ENCODE measurements around the gene STX2. TPM values are rescaled to one million over a fixed set of nuclear protein-coding genes. Genes with fewer than 3 reads are reported as not detected.

Gene STX2
- total RNA-seq, 4 donors from 2014 or later = 30.6 to 37.6 (median 33.5) TPM

DNA sequence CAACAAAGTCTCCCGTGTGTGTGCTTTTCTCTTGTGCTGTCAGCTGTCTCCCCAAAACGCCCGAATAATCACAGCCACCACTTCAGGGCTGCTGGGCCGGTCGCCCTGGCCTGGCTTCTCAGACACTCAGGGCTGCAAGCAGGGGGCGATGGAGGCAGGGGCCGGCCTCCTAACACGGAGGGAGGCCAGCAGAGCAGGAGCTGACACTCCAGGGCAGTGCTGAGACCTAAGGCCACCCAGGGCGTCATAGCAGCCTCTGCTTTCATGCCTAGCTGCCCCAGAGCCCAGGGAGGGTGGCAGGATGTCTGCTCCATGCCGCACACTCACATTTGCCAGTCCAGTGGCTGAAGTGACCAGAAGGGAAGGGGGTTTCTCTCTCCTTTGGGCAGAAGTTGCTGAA lies 25.6 kb downstream of the STX2 start:
- ATAC-seq (ENCODE audit: low FRiP score) (no peak), DNase-seq (ENCODE audit: low spot score) (no peak)
- TF ChIP-seq, protein P1, sequence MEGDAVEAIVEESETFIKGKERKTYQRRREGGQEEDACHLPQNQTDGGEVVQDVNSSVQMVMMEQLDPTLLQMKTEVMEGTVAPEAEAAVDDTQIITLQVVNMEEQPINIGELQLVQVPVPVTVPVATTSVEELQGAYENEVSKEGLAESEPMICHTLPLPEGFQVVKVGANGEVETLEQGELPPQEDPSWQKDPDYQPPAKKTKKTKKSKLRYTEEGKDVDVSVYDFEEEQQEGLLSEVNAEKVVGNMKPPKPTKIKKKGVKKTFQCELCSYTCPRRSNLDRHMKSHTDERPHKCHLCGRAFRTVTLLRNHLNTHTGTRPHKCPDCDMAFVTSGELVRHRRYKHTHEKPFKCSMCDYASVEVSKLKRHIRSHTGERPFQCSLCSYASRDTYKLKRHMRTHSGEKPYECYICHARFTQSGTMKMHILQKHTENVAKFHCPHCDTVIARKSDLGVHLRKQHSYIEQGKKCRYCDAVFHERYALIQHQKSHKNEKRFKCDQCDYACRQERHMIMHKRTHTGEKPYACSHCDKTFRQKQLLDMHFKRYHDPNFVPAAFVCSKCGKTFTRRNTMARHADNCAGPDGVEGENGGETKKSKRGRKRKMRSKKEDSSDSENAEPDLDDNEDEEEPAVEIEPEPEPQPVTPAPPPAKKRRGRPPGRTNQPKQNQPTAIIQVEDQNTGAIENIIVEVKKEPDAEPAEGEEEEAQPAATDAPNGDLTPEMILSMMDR (IDR thresholded peaks at IDR 0.05) = no peak

- ATAC-seq (ENCODE audit: low FRiP score) = no peak
- TF ChIP-seq, protein P1 (IDR thresholded peaks at IDR 0.05) = no peak
- no peak for DNase-seq (ENCODE audit: low spot score)
Measured at GRCh38 chr12:130809791-130810190, 29.3 kb downstream of the STX2 start.

DNA sequence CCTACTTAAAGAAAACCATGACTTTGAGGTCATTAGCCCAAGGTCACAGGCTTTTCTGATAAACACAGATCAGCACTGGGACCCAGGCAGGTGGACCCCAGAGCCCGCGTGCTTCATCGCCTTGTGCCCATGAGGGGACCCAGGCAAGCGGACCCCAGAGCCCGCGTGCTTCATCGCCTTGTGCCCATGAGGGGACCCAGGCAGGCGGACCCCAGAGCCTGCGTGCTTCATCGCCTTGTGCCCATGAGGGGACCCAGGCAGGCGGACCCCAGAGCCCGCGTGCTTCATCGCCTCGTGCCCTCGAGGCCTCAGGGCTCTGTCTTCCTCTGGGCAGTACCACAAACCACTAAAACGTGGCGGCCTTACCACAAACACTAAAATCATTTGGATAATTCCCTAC lies 31.7 kb downstream of the STX2 start:
- DNase-seq (ENCODE audit: low spot score) (no peak), ATAC-seq (ENCODE audit: low FRiP score) (no peak)
- TF ChIP-seq, protein P1 (IDR thresholded peaks at IDR 0.05) = no peak

DNA sequence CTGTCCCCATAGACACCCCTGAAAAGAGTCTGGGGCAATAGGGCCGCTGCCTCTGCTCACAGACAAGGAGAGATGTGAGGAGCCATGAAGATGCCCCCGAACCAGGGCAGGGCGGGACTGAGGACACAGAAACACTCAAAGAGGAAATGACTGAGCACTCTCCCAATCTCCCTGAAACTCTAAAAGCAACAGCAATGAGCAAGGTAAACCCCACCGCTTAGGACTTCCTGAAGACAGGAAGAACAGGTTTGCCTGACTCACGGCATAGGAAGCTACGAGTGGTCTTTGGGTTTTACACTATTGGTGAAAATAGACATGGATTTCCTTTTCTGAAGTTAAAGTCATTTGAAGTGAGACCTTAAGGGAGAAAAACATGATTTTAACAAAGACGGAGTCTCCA lies 32.5 kb downstream of the STX2 start:
- TF ChIP-seq, protein P1 (IDR thresholded peaks at IDR 0.05) = no peak
- no peak for DNase-seq (ENCODE audit: low spot score)
- ATAC-seq (ENCODE audit: low FRiP score) = no peak

GRCh38 chr12:130805635-130806034 lies 33.4 kb downstream of the STX2 start:
- TF ChIP-seq, protein P1 (IDR thresholded peaks at IDR 0.05) = no peak
- no peak for DNase-seq (ENCODE audit: low spot score)
- no peak for ATAC-seq (ENCODE audit: low FRiP score)

GRCh38 chr12:130804216-130804615 lies 34.8 kb downstream of the STX2 start:
- TF ChIP-seq, protein P1 (IDR thresholded peaks at IDR 0.05) = no peak
- DNase-seq (ENCODE audit: low spot score) (no peak), ATAC-seq (ENCODE audit: low FRiP score) (no peak)

GRCh38 chr12:130803702-130804101 lies 35.3 kb downstream of the STX2 start:
- TF ChIP-seq, protein P1 (IDR thresholded peaks at IDR 0.05) = no peak
- no peak for DNase-seq (ENCODE audit: low spot score)
- ATAC-seq (ENCODE audit: low FRiP score) = no peak
